ENCODE measurements around the gene PUS7.
"Not testable (repeated sequence)": the region's sequence is repeated elsewhere in the genome, so short reads cannot be mapped to it uniquely, and the experiment has no call there.

The PUS7 gene

GRCh38 chr7:105521717-105522463, at the start of gene PUS7:
PUS7 (minus strand) TSS chr7:105522271; CDS start chr7:105508512, 13,759 bp downstream.
- DNase-seq (ENCODE audit: low spot score): peak; percentile 89

- no peak for DNase-seq (ENCODE audit: low spot score)
These were observed 45.8 kb upstream of the PUS7 start for GRCh38 chr7:105567821-105568220.

- DNase-seq (ENCODE audit: low spot score): no peak
These were observed 45.0 kb upstream of the PUS7 start for GRCh38 chr7:105567024-105567423.

- DNase-seq (ENCODE audit: low spot score): no peak
These were observed 43.1 kb upstream of the PUS7 start for GRCh38 chr7:105565190-105565589.

- DNase-seq (ENCODE audit: low spot score): no peak
These were observed 37.9 kb upstream of the PUS7 start for GRCh38 chr7:105559926-105560325.

DNA sequence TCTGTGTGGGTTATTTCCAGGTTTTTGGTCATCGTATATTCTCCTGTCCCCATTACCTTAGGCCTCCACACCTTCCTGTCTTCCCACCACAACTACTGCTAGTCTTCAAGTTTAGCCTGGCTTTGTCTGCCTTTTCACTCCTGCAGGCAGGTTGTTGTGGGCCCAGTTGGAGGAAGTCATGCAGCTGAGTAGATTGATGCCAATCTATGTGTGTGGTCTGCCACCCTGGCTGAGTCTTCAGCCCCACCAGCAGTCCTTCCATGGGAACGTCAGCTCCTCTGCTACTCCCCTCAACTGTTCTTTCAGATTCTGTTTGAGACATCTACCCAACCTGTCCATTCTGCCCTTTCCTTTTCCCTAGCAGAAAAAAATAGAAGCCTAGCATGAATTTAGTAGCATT, 16.3 kb upstream of the PUS7 start:
- no peak for DNase-seq (ENCODE audit: low spot score)

DNA sequence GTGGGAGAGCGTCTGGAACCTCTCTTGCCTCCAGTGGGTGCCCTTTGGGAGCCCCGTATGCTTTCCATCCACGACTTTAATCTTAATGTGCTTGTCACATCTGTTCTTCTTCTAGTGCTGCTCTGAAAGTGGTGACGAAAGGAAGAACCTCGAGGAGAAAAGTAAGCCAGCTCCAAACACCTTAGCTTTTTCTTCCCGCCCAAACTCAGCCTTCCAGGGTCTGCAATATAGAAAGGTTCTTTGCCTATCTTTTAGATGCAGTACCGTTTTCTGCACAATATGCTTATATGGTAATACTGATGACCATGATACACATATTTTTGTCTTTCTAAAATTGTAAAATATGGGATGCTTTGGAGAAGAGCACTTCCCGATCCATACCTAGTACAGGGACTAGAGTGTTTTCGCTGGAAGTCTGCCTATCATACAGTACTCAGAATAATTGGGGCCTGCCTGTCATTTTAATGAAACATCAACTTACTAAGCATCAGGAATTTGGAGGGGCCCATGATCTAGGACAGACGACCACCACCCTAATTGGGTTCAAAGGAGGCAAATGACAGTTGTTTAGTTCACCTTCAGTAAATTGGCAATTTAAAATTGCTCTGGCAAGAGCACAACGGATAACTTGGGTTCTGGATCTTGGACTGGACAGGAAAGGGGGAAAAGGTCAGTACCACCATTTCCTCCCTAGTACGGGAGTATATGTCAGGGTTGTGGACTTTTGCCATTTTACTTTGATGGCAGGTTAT, 10.8 kb upstream of the PUS7 start:
- DNase-seq (ENCODE audit: low spot score): no peak

DNA sequence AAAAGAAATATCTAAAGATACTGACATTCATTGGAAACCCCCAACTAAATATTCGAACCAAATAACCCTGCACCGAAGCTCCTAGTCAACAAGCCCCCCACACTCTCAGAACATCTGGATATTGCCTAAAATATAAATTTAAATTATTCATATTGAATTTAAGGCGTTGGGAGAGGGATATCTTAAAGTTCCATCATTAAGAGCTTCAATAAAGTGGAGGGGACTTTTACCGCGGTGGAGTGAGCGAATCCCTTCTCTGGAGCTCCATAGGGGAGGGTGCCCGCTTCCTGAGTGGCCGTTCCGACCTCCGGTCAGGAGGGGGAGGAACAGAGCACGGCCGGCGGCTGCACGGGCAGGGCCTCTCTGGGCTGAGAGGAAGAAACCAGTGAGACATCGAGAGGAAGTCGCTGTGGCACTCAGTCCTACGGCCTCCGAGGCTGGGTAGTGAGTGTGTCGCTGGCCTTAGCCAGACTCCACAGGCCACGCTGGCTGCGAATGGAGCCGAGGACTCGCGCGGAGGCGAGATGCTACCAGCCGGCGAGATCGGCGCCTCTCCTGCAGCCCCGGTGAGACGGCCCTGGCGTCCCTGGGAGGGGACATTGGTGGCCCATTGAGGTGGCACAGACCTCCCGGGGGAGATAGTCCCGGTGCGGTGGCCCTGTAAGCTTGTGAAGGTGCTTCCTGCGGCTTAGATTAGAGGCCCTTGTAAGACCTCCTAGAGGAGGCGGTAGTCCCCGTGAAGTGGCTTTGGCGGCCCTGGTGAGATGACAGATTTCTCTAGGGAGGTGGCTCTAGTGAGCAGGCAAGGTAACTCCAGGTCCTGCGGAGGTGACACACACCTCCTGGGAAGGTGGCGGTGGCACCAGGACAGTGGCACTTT, 10.0 kb upstream of the PUS7 start, which contains the start of gene RINT1:
Gene RINT1, plus strand, starts transcription at position 410 of the 880 bp plus-strand sequence. Its CDS starts 115 bp downstream, at position 525.
- DNase-seq (ENCODE audit: low spot score): peak; percentile 75

GRCh38 chr7:105530546-105530945, 8.5 kb upstream of the PUS7 start:
- DNase-seq (ENCODE audit: low spot score): no peak

GRCh38 chr7:105530126-105530525, 8.1 kb upstream of the PUS7 start:
- no peak for DNase-seq (ENCODE audit: low spot score)

DNA sequence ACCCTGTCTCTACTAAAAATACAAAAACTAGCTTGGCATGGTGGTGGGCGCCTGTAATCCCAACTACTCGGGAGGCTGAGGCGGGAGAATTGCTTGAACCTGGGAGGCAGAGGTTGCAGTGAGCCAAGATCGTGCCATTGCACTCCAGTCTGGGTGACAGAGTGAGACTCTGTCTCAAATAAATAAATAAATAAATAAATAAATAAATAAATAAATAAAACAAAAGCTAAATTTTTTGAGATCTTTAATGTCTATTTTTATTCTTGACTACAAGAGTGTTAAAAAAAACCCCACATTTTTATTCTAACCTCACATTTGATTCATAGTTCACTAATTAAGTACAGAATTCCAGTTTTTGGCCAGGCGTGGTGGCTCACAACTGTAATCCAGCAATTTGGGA, 5.7 kb upstream of the PUS7 start:
- DNase-seq (ENCODE audit: low spot score): not testable (repeated sequence)

DNA sequence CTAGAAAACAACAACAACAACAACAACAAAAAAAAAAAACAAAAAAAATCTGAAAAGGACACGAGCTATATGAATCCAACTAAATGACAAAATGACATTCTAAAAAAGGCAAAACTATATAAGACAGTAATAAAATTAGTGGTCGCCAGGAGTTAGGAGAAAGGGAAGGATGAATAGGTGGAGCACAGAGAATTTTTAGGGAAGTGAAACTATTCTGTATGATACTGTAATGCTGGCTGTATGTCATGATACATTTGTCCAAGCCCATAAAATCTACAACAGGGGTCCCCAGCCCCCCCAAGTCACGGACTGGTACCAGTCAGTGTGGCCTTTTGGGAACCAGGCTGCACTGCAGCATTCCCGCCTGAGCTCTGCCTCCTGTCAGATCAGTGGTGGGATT, 2.8 kb upstream of the PUS7 start:
- no peak for DNase-seq (ENCODE audit: low spot score)

DNA sequence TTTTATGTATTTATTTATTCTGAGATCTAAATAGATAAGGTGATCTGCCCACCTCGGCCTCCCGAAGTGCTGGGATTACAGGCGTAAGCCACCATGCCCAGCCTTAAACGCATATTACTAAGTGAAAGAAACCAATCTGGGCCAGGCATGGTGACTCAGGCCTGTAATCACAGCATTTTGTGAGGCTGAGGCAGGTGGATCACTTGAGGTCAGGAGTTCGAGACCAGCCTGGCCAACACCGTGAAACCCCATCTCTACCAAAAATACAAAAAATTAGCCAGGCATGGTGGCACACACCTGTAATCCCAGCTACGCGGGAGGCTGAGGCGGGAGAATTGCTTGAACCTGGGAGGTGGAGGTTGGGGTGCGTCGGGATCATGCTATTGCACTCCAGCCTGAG, 2.4 kb upstream of the PUS7 start:
- not testable (repeated sequence) for DNase-seq (ENCODE audit: low spot score)

DNA sequence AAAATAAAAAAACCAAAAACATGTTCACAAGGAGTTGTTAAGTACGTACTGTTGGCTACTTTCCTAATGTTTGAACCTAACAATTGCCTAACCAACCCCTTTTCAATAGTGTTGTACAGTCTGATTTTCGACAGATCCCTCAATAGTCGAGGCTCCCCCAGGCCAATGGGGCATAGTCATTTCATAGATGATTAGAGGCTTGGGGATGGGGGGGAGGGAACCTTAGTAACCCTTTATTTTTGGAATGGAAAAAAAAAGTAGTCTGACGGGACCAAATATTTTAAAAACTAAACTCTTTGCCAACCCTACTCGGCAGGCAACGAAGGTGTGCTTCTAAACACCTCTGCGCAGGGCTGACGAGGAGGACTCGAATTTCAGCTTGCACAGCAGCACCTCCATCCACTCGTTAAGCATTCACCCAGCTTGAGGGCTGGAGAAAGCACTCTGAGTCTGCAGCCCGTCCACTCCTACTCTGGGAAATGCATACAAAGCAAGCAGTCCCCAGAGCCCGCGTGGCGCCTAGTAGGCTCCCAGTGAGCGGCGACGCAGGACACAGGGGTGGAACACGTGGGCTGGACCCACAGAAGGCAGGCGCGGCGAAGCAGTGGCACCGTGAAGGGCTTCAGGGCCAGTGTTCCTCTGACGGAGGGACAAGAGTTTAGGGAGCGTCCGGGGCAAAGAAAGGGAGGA, 899 bp downstream of the PUS7 start:
- DNase-seq (ENCODE audit: low spot score): peak; percentile 78

GRCh38 chr7:105520620-105521019, 1.5 kb downstream of the PUS7 start:
- DNase-seq (ENCODE audit: low spot score): not testable (repeated sequence)

GRCh38 chr7:105519353-105519752, 2.7 kb downstream of the PUS7 start:
- no peak for DNase-seq (ENCODE audit: low spot score)

GRCh38 chr7:105515610-105516009, 6.5 kb downstream of the PUS7 start:
- not testable (repeated sequence) for DNase-seq (ENCODE audit: low spot score)

DNA sequence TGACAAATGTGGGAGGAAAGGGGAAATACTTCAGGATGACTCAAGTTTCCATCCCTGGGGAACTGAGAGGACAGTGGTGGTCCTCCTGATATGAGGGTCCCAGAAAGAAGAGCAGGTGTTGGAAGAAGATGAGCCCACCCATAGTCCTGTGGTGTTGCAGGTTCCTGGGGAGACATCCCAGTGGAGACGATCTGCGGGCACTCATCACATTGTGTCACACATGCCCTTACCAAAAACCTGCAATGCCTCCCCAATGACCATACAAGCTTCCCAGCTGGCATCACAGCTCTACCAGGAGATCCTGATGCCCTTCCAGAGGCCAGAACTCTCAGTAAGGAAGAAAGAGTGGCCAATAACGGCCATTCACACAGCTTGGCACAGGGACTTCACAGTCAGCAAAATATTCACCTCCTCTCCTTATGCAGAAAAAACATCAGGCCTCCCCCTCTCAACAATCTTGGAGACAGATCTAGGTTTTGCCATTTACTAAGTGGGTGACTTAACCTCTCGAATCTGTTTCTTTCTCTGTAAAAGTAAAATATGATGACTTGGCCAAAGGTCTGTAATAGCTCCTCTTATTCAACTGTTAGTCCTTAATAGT, 9.0 kb downstream of the PUS7 start:
- no peak for DNase-seq (ENCODE audit: low spot score)

DNA sequence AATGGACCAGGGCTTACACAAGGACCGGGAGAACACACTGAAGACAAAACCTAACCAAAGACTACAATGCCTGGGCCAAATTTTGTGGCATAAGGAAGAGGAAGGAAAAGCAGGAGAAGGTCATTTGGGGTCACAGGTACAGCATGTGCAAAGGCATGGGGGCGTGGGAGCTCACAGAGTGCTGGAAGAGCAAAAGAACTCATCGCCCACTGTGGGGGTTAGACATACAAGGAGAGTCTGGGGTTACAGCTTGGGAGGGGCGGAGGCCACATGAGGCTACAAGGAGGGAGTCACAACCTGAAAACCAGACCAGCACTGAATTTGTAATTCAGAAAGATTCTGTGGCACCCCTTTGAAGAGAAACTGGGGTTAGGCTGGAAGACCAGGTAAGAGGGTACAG, 9.7 kb downstream of the PUS7 start:
- DNase-seq (ENCODE audit: low spot score): no peak

DNA sequence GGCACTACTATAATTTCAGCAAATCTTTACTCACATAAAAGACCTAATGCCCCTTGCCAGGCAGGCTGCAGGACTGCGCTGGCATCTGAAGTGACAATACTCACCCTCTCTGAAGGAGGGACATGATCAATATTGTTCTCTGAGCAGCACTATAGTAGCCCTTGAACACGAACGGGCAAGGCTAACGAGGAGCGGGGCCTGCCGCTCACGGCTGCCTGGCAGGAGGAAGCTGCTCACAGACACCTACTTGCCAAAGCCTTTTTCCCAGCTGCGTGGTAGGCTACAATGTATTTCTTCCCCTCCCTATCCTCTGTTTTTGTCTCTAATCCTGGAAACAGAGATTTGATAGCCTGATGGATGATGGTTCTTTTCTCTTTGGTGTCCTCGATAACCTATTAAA, 19.9 kb downstream of the PUS7 start:
- DNase-seq (ENCODE audit: low spot score): no peak

- DNase-seq (ENCODE audit: low spot score): no peak
These were observed 25.1 kb downstream of the PUS7 start for GRCh38 chr7:105497016-105497415.

Data from HuH-7.5 (cell line).